Measurements from ENCODE around the gene MRGPRF. TPM values are rescaled to one million over a fixed set of nuclear protein-coding genes. Genes with fewer than 3 reads are reported as not detected.

The MRGPRF gene
- total and polyA plus RNA-seq, 2 of the 8 experiments (the other 6 are each of a cell fraction or from before 2014, with no cell fraction given): 7.5 to 11.0 TPM

DNA sequence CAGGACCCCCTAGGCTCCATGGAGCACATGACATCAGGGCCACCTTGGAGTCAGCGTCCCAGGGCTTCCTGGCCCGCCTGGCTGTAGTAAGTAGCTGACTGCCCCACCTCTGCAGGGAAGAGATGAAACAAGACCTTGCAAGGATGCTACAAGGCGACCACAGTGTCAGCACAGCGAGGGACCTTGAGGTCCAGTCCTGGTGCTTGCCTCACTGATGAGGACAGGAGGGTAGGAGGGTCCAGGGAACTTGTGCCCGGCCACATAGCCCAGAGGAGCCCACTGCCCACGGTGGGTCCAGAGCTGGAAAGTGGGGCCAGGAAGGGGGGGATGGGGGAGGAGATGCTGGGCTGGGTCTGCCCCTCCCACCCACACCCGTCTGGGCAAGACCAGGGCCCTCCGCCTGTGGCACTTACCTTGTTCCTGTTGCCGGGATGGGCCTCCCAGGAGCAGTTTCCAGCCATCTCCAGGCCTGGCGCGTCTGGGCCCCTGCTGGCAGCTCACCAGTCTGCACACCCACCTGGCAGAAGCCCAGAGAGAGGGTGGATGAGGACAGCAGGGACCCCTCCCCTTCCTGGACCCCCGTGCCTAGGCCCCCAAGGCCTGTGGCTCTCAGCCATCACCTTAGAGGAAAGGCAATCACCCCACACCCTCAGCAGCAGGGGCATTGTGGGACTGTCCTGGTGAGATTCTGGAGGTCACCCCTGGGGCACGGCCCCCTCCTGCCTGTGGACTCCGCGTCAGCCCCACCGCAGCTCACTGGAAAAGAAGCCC is 3.4 kb downstream of the MRGPRF start (continued):
- TF ChIP-seq RAD21 (IDR thresholded peaks at IDR 0.05 in 1 of 2, conservative IDR thresholded peaks at IDR 0.05 in 1 of 2; ENCODE audit: low read depth in 2 of 2, low read length in 2 of 2): no peak
- no peak for TF ChIP-seq CTBP2 (IDR thresholded peaks at IDR 0.05; ENCODE audit: borderline replicate concordance, insufficient read depth, insufficient read length, low read length)

Measured in H1 (cell line).